Osteocyte (in vitro differentiated cells): ENCODE results near the gene ACOT7. TPM values are rescaled to one million over a fixed set of nuclear protein-coding genes. Genes with fewer than 3 reads are reported as not detected.

Experiments
- DNase-seq: peaks from one replicate; pipeline ENCODE4 v3.0.0; 2021; ENCODE audit warnings: mixed read lengths; ENCODE audit not compliant: unreplicated experiment; ENCODE audit errors: extremely low spot score
- H3K27ac Mint-ChIP-seq: one replicate; pipeline ENCODE4 v1.8.0; 2021; ENCODE audit warnings: mild to moderate bottlenecking, mixed read lengths; ENCODE audit not compliant: unreplicated experiment
- H3K27me3 Mint-ChIP-seq: one replicate; pipeline ENCODE4 v1.8.0; 2021; ENCODE audit warnings: mixed read lengths; ENCODE audit not compliant: unreplicated experiment
- H3K36me3 Mint-ChIP-seq: one replicate; pipeline ENCODE4 v1.8.0; 2021; ENCODE audit warnings: mixed read lengths; ENCODE audit not compliant: unreplicated experiment
- H3K4me1 Mint-ChIP-seq: one replicate; pipeline ENCODE4 v1.8.0; 2021; ENCODE audit warnings: mixed read lengths; ENCODE audit not compliant: unreplicated experiment
- H3K4me3 Mint-ChIP-seq: one replicate; pipeline ENCODE4 v1.8.0; 2021; ENCODE audit warnings: mild to moderate bottlenecking, moderate library complexity, mixed read lengths; ENCODE audit not compliant: unreplicated experiment
- H3K9me3 Mint-ChIP-seq: one replicate; pipeline ENCODE4 v1.8.0; 2021; ENCODE audit warnings: mixed read lengths; ENCODE audit not compliant: unreplicated experiment
- total RNA-seq: library from RNA; stranded (reverse); gene quantifications from 2 replicates; pipeline ENCODE4 v1.2.1, GENCODE V29; 2021
- TF ChIP-seq, protein P1 (sequence below): fragments of 200-600 bp; sonication (generic); IDR thresholded peaks from 2 replicates; pipeline ENCODE4 v1.5.0; 2021; ENCODE audit warnings: antibody characterized with exemption, mild to moderate bottlenecking, moderate library complexity

The ACOT7 gene
- total RNA-seq, 1 donor from 2014 or later = 21.8 TPM

DNA sequence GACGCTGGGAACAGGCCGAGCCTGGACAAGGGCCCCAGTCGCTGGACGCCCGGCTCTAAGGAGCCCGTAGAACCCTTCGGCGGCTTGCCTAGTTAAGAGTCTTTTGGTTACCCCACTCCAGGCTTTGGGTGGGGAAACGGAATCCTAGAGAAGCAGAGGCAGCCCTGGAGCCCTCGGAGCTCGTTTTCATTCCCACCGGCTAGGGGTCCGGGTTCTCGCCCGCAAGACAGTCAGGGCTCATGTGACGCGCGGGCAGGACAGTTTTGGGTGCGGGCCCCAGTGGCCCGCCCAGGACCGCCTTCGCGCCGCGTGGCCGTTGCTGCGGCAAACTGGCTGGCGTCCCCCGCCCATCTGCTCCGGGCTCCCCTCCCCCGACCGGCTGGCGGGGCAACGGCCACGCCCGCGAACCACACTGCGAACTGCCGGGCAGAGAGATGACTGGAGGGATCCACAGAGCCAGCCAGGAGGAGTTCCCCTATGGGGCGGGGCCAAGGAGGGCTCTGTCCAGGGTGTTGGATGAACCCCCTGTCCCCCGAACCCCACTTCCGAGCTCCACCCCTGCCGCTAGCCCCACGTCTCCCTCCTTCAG, 27.0 kb upstream of the ACOT7 start:
- Mint-ChIP-seq H3K27me3 (peaks cover 60% of the 10 kb centered on the region), H3K27ac (no peak overlapping the region), H3K36me3 (no peaks in the 10 kb centered on the region), H3K4me3 (no peak overlapping the region), H3K4me1 (peaks cover 17% of the 10 kb centered on the region), H3K9me3 (no peaks in the 10 kb centered on the region)
- TF ChIP-seq, protein P1, sequence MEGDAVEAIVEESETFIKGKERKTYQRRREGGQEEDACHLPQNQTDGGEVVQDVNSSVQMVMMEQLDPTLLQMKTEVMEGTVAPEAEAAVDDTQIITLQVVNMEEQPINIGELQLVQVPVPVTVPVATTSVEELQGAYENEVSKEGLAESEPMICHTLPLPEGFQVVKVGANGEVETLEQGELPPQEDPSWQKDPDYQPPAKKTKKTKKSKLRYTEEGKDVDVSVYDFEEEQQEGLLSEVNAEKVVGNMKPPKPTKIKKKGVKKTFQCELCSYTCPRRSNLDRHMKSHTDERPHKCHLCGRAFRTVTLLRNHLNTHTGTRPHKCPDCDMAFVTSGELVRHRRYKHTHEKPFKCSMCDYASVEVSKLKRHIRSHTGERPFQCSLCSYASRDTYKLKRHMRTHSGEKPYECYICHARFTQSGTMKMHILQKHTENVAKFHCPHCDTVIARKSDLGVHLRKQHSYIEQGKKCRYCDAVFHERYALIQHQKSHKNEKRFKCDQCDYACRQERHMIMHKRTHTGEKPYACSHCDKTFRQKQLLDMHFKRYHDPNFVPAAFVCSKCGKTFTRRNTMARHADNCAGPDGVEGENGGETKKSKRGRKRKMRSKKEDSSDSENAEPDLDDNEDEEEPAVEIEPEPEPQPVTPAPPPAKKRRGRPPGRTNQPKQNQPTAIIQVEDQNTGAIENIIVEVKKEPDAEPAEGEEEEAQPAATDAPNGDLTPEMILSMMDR = no peak
- DNase-seq = no peak

DNA sequence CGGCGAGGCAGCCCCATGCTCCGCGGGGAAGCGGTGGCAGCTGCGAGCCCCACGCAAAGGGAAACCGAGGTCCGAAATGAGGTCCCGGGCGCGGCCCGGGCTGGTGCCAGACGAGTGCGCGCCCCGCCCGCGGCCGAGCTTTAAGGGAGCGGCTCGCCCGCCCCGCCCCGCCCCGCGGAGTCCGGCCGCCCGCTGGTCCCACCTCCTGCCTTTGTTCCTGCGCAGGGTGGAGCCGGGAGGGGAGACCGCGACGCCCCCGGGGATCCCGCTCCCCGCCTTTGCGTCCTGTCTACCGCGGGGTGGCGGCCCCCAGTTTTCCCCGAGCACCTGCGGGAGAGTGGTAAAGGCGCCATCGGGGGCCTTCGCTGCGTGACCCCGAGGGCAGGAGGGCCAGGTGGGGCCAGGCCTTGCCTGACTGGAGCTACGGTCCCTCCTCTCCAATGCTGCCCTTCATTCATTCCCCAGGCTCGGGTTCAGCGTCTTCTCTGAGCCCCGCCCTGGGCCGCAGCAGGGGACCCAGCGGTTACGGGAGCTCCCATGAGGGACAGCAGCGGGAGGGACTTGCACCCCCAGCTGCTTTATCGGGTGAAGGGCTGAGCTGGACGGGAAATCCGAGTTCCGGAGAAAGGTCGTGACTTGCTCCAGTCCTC, 26.4 kb upstream of the ACOT7 start, which contains the start of gene HES2:
TSS of gene HES2 (minus strand) at position 116 of the 650 bp plus-strand sequence. CDS start at position 17, 99 bp downstream.
- TF ChIP-seq, protein P1 = no peak
- Mint-ChIP-seq H3K4me1 (peaks cover 22% of the 10 kb centered on the region), H3K36me3 (no peaks in the 10 kb centered on the region), H3K4me3 (peak within 1 kb of the TSS; percentile 22), H3K27me3 (peaks cover 64% of the 10 kb centered on the region), H3K27ac (no peak within 1 kb of the TSS), H3K9me3 (no peaks in the 10 kb centered on the region)
- no peak for DNase-seq

DNA sequence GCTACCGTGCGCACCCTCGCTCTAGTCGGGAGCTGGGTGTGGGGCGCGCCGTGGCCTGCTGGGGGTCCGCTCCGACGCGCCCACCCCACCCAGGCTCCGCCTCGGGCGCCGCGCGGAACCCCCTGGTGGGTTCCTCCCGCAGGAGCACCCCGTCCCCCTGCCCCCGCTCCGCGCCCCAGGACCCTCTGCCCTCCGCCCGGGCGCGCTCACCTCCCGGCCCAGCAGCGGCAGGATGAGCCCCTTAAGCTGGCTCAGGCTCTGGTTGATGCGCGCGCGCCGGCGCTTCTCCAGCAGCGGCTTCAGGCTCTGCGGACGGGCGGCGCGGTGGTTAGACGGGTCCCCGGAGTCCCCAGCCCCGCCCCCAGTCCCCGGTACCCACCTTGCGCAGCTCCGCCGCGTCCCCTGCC, 25.8 kb upstream of the ACOT7 start:
- no peaks in the 10 kb centered on the region for H3K36me3 Mint-ChIP-seq
- peaks cover 27% of the 10 kb centered on the region for H3K4me1 Mint-ChIP-seq
- no peak for DNase-seq
- TF ChIP-seq, protein P1 = no peak
- H3K4me3 Mint-ChIP-seq = no peak overlapping the region
- peaks cover 68% of the 10 kb centered on the region for H3K27me3 Mint-ChIP-seq
- no peaks in the 10 kb centered on the region for H3K9me3 Mint-ChIP-seq
- no peak overlapping the region for H3K27ac Mint-ChIP-seq

DNA sequence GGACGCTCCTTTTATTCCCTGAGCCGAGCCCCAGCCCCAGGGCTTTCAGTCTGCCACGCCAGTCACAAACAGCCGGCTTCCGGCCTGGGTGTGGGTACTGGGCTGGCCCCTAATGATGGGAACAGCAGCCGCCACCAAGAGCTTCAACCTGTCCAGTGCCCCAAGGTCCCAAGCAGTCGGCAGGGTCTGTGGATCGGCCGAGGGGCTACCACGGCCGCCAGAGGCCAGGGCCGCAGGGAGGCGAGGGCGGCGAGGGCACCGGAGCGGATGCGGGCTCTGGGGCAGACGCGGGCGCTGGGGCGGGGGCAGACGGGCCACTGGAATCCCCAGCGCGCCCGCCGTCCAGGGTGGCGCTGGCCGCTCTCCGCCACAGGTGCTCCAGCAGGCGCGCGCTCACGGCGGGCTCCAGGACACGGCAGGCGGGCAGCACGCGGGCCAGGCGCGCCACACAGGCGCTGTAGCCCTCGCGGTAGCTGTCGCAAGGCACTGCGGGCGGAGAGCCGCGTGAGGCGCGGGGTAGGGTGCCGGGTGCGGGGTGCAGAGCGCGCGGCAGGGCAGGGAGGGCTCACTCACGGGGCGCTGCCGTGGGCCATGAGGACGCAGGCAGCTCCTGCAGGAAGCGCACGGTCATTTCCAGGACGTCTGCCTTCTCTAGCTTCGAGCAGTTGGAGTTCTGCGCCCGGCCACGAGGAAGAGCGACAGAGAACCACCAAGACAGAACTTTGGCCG, 25.3 kb upstream of the ACOT7 start:
- Mint-ChIP-seq H3K9me3 (no peaks in the 10 kb centered on the region), H3K36me3 (no peaks in the 10 kb centered on the region), H3K27me3 (peaks cover 66% of the 10 kb centered on the region), H3K4me3 (peak overlapping the region; percentile 22), H3K27ac (no peak overlapping the region), H3K4me1 (peaks cover 24% of the 10 kb centered on the region)
- TF ChIP-seq, protein P1 = no peak
- DNase-seq = no peak
